Measurements from ENCODE around the gene GNAO1.

Gene GNAO1

GRCh38 chr16:56266641-56267607 lies 75.6 kb downstream of the GNAO1 start:
- TF ChIP-seq CSRNP3 (CRISPR knock-in tag; IDR thresholded peaks at IDR 0.05) = no peak
- no peak for TF ChIP-seq ZFP3 (CRISPR knock-in tag; IDR thresholded peaks at IDR 0.05)
- TF ChIP-seq ZNF565 (CRISPR knock-in tag; conservative IDR thresholded peaks at IDR 0.05; ENCODE audit: low read depth) = no peak
- no peak for TF ChIP-seq ARNTL (CRISPR knock-in tag; IDR thresholded peaks at IDR 0.05; ENCODE audit: borderline replicate concordance, low read depth)
- no peak for TF ChIP-seq ISL1 (CRISPR knock-in tag; IDR thresholded peaks at IDR 0.05)
- TF ChIP-seq CSDC2 (CRISPR knock-in tag; IDR thresholded peaks at IDR 0.05) = no peak
- TF ChIP-seq TOX (CRISPR knock-in tag; IDR thresholded peaks at IDR 0.05; ENCODE audit: borderline replicate concordance) = no peak
- no peak for TF ChIP-seq ZFP30 (CRISPR knock-in tag; IDR thresholded peaks at IDR 0.05)
- ATAC-seq = no peak

GRCh38 chr16:56267888-56268287 lies 76.6 kb downstream of the GNAO1 start:
- TF ChIP-seq ESRRG (CRISPR knock-in tag; IDR thresholded peaks at IDR 0.05) (no peak), ZNF8 (CRISPR knock-in tag; IDR thresholded peaks at IDR 0.05) (no peak), ZNF70 (CRISPR knock-in tag; IDR thresholded peaks at IDR 0.05) (no peak), TOX (CRISPR knock-in tag; IDR thresholded peaks at IDR 0.05; ENCODE audit: borderline replicate concordance) (no peak), ZFP30 (CRISPR knock-in tag; IDR thresholded peaks at IDR 0.05) (no peak), TCF4 (CRISPR knock-in tag; IDR thresholded peaks at IDR 0.05; ENCODE audit: borderline replicate concordance) (no peak), PPARA (CRISPR knock-in tag; IDR thresholded peaks at IDR 0.05; ENCODE audit: borderline replicate concordance) (no peak), CSRNP3 (CRISPR knock-in tag; IDR thresholded peaks at IDR 0.05) (no peak), ZC3H10 (CRISPR knock-in tag; IDR thresholded peaks at IDR 0.05) (no peak), CSDC2 (CRISPR knock-in tag; IDR thresholded peaks at IDR 0.05) (no peak), PATZ1 (CRISPR knock-in tag; IDR thresholded peaks at IDR 0.05; ENCODE audit: borderline replicate concordance) (no peak), OSR1 (CRISPR knock-in tag; IDR thresholded peaks at IDR 0.05) (no peak), SNAI2 (CRISPR knock-in tag; IDR thresholded peaks at IDR 0.05) (no peak), RARB (CRISPR knock-in tag; IDR thresholded peaks at IDR 0.05) (no peak), ZNF565 (CRISPR knock-in tag; conservative IDR thresholded peaks at IDR 0.05; ENCODE audit: low read depth) (no peak), BACH2 (CRISPR knock-in tag; IDR thresholded peaks at IDR 0.05; ENCODE audit: borderline replicate concordance) (no peak)
- TF ChIP-seq, protein P1, sequence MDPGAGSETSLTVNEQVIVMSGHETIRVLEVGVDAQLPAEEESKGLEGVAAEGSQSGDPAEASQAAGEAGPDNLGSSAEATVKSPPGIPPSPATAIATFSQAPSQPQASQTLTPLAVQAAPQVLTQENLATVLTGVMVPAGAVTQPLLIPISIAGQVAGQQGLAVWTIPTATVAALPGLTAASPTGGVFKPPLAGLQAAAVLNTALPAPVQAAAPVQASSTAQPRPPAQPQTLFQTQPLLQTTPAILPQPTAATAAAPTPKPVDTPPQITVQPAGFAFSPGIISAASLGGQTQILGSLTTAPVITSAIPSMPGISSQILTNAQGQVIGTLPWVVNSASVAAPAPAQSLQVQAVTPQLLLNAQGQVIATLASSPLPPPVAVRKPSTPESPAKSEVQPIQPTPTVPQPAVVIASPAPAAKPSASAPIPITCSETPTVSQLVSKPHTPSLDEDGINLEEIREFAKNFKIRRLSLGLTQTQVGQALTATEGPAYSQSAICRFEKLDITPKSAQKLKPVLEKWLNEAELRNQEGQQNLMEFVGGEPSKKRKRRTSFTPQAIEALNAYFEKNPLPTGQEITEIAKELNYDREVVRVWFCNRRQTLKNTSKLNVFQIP (CRISPR knock-in tag; IDR thresholded peaks at IDR 0.05; ENCODE audit: borderline replicate concordance, low read depth) = no peak
- TF ChIP-seq, protein P2, sequence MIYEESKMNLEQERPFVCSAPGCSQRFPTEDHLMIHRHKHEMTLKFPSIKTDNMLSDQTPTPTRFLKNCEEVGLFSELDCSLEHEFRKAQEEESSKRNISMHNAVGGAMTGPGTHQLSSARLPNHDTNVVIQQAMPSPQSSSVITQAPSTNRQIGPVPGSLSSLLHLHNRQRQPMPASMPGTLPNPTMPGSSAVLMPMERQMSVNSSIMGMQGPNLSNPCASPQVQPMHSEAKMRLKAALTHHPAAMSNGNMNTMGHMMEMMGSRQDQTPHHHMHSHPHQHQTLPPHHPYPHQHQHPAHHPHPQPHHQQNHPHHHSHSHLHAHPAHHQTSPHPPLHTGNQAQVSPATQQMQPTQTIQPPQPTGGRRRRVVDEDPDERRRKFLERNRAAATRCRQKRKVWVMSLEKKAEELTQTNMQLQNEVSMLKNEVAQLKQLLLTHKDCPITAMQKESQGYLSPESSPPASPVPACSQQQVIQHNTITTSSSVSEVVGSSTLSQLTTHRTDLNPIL (CRISPR knock-in tag; IDR thresholded peaks at IDR 0.05; ENCODE audit: low read depth) = no peak
- TF ChIP-seq, protein P3, sequence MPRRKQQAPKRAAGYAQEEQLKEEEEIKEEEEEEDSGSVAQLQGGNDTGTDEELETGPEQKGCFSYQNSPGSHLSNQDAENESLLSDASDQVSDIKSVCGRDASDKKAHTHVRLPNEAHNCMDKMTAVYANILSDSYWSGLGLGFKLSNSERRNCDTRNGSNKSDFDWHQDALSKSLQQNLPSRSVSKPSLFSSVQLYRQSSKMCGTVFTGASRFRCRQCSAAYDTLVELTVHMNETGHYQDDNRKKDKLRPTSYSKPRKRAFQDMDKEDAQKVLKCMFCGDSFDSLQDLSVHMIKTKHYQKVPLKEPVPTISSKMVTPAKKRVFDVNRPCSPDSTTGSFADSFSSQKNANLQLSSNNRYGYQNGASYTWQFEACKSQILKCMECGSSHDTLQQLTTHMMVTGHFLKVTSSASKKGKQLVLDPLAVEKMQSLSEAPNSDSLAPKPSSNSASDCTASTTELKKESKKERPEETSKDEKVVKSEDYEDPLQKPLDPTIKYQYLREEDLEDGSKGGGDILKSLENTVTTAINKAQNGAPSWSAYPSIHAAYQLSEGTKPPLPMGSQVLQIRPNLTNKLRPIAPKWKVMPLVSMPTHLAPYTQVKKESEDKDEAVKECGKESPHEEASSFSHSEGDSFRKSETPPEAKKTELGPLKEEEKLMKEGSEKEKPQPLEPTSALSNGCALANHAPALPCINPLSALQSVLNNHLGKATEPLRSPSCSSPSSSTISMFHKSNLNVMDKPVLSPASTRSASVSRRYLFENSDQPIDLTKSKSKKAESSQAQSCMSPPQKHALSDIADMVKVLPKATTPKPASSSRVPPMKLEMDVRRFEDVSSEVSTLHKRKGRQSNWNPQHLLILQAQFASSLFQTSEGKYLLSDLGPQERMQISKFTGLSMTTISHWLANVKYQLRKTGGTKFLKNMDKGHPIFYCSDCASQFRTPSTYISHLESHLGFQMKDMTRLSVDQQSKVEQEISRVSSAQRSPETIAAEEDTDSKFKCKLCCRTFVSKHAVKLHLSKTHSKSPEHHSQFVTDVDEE (CRISPR knock-in tag; IDR thresholded peaks at IDR 0.05) = no peak
- no peak for ATAC-seq
